Measurements from ENCODE around the gene KRT36.

DNA sequence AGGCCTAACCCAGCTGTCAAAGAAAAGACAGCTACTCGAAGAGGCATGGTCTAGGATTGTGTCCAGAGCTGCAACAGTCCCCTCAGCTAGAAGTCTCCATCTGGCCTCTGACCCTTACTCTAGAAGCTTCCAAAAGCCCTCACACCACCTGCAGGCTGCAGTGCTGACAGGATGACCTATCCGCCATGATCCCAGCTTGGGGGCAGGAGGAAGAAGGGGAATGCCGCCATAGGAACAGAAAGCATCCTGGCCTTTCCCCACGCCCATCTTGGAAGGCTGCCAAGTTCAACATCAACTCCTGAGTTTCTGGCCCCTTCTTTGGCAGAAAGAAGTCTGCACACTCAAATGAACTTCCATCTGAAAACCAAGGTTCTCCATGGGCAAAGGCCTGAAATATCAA, 3.1 kb upstream of the KRT36 start:
- TF ChIP-seq POLR2A (IDR thresholded peaks at IDR 0.05) (no peak), POLR2AphosphoS5 (IDR thresholded peaks at IDR 0.05) (no peak)

Data from upper lobe of left lung (tissue), 4 donors.